IMR-90 (cell line): ENCODE data around the gene ADGRG3. TPM values are rescaled to one million over a fixed set of nuclear protein-coding genes. Genes with fewer than 3 reads are reported as not detected.

Source experiments
- ATAC-seq: fragments of 200-7000 bp; cut with Tn5 transposase; 2 replicates; pipeline ENCODE4 v1.9.1; 2020; ENCODE audit warnings: low read depth, mild to moderate bottlenecking, moderate library complexity
- BruUV-seq: library from RNA; stranded (reverse); fragments of 400-500 nt; replicated peaks from 2 replicates; lab custom pipeline; 2021; lab: Mats Ljungman, UMichigan
- CTCF ChIA-PET: fragments of 300-600 bp; formaldehyde crosslinking; extraction: SDS; loops from one replicate; lab custom pipeline; 2021; ENCODE audit warnings: antibody characterized with exemption; lab: Yijun Ruan, JAX
- POLR2A ChIA-PET: fragments of 300-600 bp; sonication (Branson Sonifier 250); formaldehyde crosslinking; loops from one replicate; lab custom pipeline; 2022; ENCODE audit warnings: antibody characterized with exemption; ENCODE audit not compliant: unreplicated experiment; lab: Charles Lee
- DNase-seq: peaks from one replicate; pipeline ENCODE4 v3.0.0; 2013
- H2AFZ ChIP-seq: replicated peaks from 2 replicates; pipeline ENCODE3; 2013; ENCODE audit warnings: low read length, mild to moderate bottlenecking; ENCODE audit not compliant: poor library complexity
- H2AK5ac ChIP-seq: 2 replicates; pipeline ENCODE4 v1.6.1; 2013; ENCODE audit warnings: low read depth, low read length, inconsistent platforms
- H2AK9ac ChIP-seq: replicated peaks from 2 replicates; pipeline ENCODE3; 2013; ENCODE audit warnings: mild to moderate bottlenecking, low read depth, low read length, moderate library complexity; ENCODE audit not compliant: poor library complexity
- H2BK120ac ChIP-seq: 2 replicates; pipeline ENCODE4 v1.6.1; 2013; ENCODE audit warnings: low read depth, low read length, inconsistent platforms
- H2BK15ac ChIP-seq: 3 replicates; pipeline ENCODE4 v1.6.1; 2013; ENCODE audit warnings: low read depth, low read length, inconsistent platforms
- H2BK20ac ChIP-seq: 2 replicates; pipeline ENCODE4 v1.6.1; 2013; ENCODE audit warnings: low read depth, mild to moderate bottlenecking, inconsistent platforms, low read length, moderate library complexity
- H2BK5ac ChIP-seq: 2 replicates; pipeline ENCODE4 v1.6.1; 2013; ENCODE audit warnings: mild to moderate bottlenecking, low read depth, low read length, inconsistent platforms; ENCODE audit not compliant: poor library complexity, severe bottlenecking
- H3K14ac ChIP-seq: replicated peaks from 2 replicates; pipeline ENCODE4 v1.6.1; 2013; ENCODE audit warnings: low read depth, low read length, inconsistent platforms
- H3K18ac ChIP-seq: 2 replicates; pipeline ENCODE4 v1.6.1; 2013; ENCODE audit warnings: low read depth, low read length, control low read depth
- H3K23ac ChIP-seq: 2 replicates; pipeline ENCODE4 v1.6.1; 2013; ENCODE audit warnings: low read depth, low read length, inconsistent platforms
- H3K27ac ChIP-seq: 2 replicates; pipeline ENCODE4 v1.5.1; 2013; ENCODE audit warnings: mild to moderate bottlenecking, control low read depth, low read length; ENCODE audit not compliant: insufficient read depth
- H3K27me3 ChIP-seq: 2 replicates; pipeline ENCODE4 v1.6.1; 2013; ENCODE audit warnings: low read length; ENCODE audit not compliant: control insufficient read depth, insufficient read depth
- H3K36me3 ChIP-seq: 2 replicates; pipeline ENCODE4 v1.6.1; 2013; ENCODE audit warnings: low read length, mixed read lengths; ENCODE audit not compliant: control insufficient read depth, insufficient read depth
- H3K4ac ChIP-seq: 2 replicates; pipeline ENCODE4 v1.6.1; 2013; ENCODE audit warnings: low read depth, low read length, inconsistent platforms
- H3K4me1 ChIP-seq: 2 replicates; pipeline ENCODE4 v1.6.1; 2013; ENCODE audit warnings: low read length, mixed read lengths; ENCODE audit not compliant: control insufficient read depth, insufficient read depth
- H3K4me2 ChIP-seq: 2 replicates; pipeline ENCODE4 v1.6.1; 2013; ENCODE audit warnings: low read depth, mild to moderate bottlenecking, control low read depth, low read length, moderate library complexity
- H3K4me3 ChIP-seq: 2 replicates; pipeline ENCODE4 v1.5.1; 2013; ENCODE audit warnings: low read depth, mild to moderate bottlenecking, control low read depth, low read length, moderate library complexity; ENCODE audit not compliant: insufficient read depth
- H3K56ac ChIP-seq: 2 replicates; pipeline ENCODE4 v1.6.1; 2013; ENCODE audit warnings: low read length, inconsistent platforms; ENCODE audit not compliant: insufficient read depth; ENCODE audit errors: extremely low read depth
- H3K79me1 ChIP-seq, 2 experiments: 2 replicates each; pipeline ENCODE4 v1.6.1; 2013; ENCODE audit warnings: low read length in 2 of 2, inconsistent platforms in 1 of 2, low read depth in 1 of 2
- H3K9ac ChIP-seq: 2 replicates; pipeline ENCODE4 v1.6.1; 2013; ENCODE audit warnings: low read depth, low read length, control low read depth
- H3K9me1 ChIP-seq: 2 replicates; pipeline ENCODE4 v1.6.1; 2013; ENCODE audit warnings: low read length, inconsistent platforms; ENCODE audit not compliant: insufficient read depth
- H3K9me3 ChIP-seq: 2 replicates; pipeline ENCODE4 v1.6.1; 2013; ENCODE audit warnings: low read length; ENCODE audit not compliant: control insufficient read depth, insufficient read depth
- H4K20me1 ChIP-seq: 2 replicates; pipeline ENCODE4 v1.6.1; 2013; ENCODE audit warnings: low read length, inconsistent platforms; ENCODE audit not compliant: insufficient read depth
- H4K5ac ChIP-seq: 2 replicates; pipeline ENCODE4 v1.6.1; 2013; ENCODE audit warnings: mild to moderate bottlenecking, low read depth, low read length, control low read depth
- H4K8ac ChIP-seq, 2 experiments: 2 replicates each; pipeline ENCODE4 v1.6.1; 2013; ENCODE audit warnings: low read depth in 2 of 2, low read length in 2 of 2, control low read depth in 1 of 2, inconsistent platforms in 1 of 2
- H4K91ac ChIP-seq: 2 replicates; pipeline ENCODE4 v1.6.1; 2013; ENCODE audit warnings: low read depth, low read length, inconsistent platforms; ENCODE audit not compliant: insufficient read depth
- CEBPB ChIP-seq: IDR thresholded peaks from 2 replicates; pipeline ENCODE4 v1.6.1; 2012; ENCODE audit warnings: low read depth, low read length, improper control_type of control experiment
- MAFK ChIP-seq: IDR thresholded peaks from 2 replicates; pipeline ENCODE4 v1.6.1; 2012; ENCODE audit warnings: low read depth, low read length, improper control_type of control experiment
- RCOR1 ChIP-seq: IDR thresholded peaks from 2 replicates; pipeline ENCODE4 v1.6.1; 2012; ENCODE audit warnings: mild to moderate bottlenecking, low read length, improper control_type of control experiment; ENCODE audit not compliant: insufficient replicate concordance
- SMC3 ChIP-seq: fragments of 150-350 bp; IDR thresholded peaks from 2 replicates; pipeline ENCODE4 v1.6.1; 2016; ENCODE audit warnings: low read depth, mild to moderate bottlenecking, antibody characterized with exemption, low read length, moderate library complexity
- WGBS, 2 experiments: methylation state at CpG; one replicate each; pipeline versions ENCODE4 v1.1.5 to v1.1.7; 2013; ENCODE audit warnings: missing lambda C conversion rate in 2 of 2; ENCODE audit not compliant: insufficient read length in 1 of 2; ENCODE audit errors: extremely low coverage in 2 of 2; 5-methylcytosine and 5-hydroxymethylcytosine counted together
- dilution Hi-C: fragments of 300-500 bp; cut with HindIII; formaldehyde crosslinking; loops from one replicate; pipeline ENCODE4 v1.14.3; 2018; ENCODE audit warnings: low sequenced_read_pairs; ENCODE audit not compliant: unreplicated experiment
- in situ Hi-C: fragments of 300-500 bp; cut with MboI; formaldehyde crosslinking; loops from 3 replicates; pipeline ENCODE4 v1.14.3; 2019; ENCODE audit warnings: low sequenced_read_pairs, inconsistent platforms, mixed read lengths
- intact Hi-C: fragments of 100-400 bp; cut with micrococcal nuclease; formaldehyde crosslinking; loops from 2 replicates; pipeline ENCODE4 v1.10.0; 2022
- polyA plus RNA-seq, 3 experiments: library from polyadenylated mRNA; depleted of rRNA; stranded (reverse); fragments of >200 nt; gene quantifications; 2 replicates each; pipeline ENCODE4 v1.2.3, GENCODE V29; 2012; ENCODE audit warnings: low replicate concordance in 1 of 3
- total RNA-seq: library from RNA; depleted of rRNA; stranded (reverse); fragments of >200 nt; gene quantifications from 2 replicates; pipeline ENCODE4 v1.2.3, GENCODE V29; 2012
- TF ChIP-seq, protein P1 (sequence below): conservative IDR thresholded peaks from 2 replicates; pipeline ENCODE4 v1.5.1; 2012; ENCODE audit warnings: mild to moderate bottlenecking, low read depth, low read length, improper control_type of control experiment
- TF ChIP-seq, protein P2 (sequence below): fragments of 150-350 bp; IDR thresholded peaks from 2 replicates; pipeline ENCODE4 v1.6.1; 2016; ENCODE audit warnings: low read depth, mild to moderate bottlenecking, low read length, moderate library complexity, borderline replicate concordance

ADGRG3 gene
- total and polyA plus RNA-seq, 2 of the 4 experiments (the other 2 are of a cell fraction): not detected

DNA sequence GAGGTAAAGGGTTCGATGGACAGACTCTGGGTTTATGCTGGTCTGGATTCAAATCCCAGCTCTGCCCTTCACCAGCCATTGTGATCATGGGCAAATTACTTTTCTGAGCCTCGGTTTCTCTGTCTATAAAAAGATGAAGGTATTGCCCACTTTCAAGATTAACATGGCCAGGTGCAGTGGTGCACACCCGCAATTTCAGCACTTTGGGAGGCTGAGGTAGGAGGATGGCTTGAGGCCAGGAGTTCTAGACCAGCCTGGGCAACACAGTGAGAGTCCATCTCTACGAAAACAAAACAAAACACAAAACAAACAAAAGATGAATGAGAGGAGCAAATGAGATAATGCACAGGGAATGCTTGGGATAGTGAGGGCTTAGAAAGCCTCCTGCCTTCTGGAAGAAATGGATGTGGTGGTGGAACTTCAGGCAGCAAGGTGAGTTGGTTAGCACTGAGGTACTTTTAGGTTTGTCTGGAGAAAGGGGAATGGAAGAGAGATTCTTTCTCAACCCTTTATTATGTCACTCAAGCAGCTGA, 8.5 kb downstream of the ADGRG3 start:
- H3K9me1 ChIP-seq: no peaks in the 10 kb centered on the region; the same call in 1 of the 2 replicates
- no peak overlapping the region for H4K8ac ChIP-seq
- H3K9me3 ChIP-seq: no peaks in the 10 kb centered on the region
- no peaks in the 10 kb centered on the region for H4K20me1 ChIP-seq
- H3K23ac ChIP-seq: no peak overlapping the region
- H3K4me1 ChIP-seq: no peaks in the 10 kb centered on the region
- H2AFZ ChIP-seq: no peak overlapping the region
- intact Hi-C loops (no loop called here), dilution Hi-C loops (no loop called here), in situ Hi-C loops (no loop called here)
- no peak overlapping the region for H4K91ac ChIP-seq
- H3K27ac ChIP-seq: no peak overlapping the region
- no peak overlapping the region for H2BK15ac ChIP-seq
- no peak overlapping the region for H3K9ac ChIP-seq
- CTCF ChIA-PET: no interaction called here
- no peak for ATAC-seq
- no peak overlapping the region for H2BK120ac ChIP-seq
- no peak overlapping the region for H2BK20ac ChIP-seq
- no CpG with 5 or more reads among the region's 4 CpGs for WGBS, 2 experiments
- no TSS peak for BruUV-seq
- H3K56ac ChIP-seq: no peak overlapping the region
- H2BK5ac ChIP-seq: no peak overlapping the region
- no peak for DNase-seq
- no peak overlapping the region for H4K5ac ChIP-seq
- H3K18ac ChIP-seq: no peak overlapping the region
- no peak overlapping the region for H3K4me3 ChIP-seq
- H3K79me1 ChIP-seq: no peaks in the 10 kb centered on the region
- peaks cover 72% of the 10 kb centered on the region for H3K27me3 ChIP-seq
- TF ChIP-seq RCOR1 (no peak), MAFK (no peak), CEBPB (no peak), SMC3 (no peak)
- TF ChIP-seq, protein P1, sequence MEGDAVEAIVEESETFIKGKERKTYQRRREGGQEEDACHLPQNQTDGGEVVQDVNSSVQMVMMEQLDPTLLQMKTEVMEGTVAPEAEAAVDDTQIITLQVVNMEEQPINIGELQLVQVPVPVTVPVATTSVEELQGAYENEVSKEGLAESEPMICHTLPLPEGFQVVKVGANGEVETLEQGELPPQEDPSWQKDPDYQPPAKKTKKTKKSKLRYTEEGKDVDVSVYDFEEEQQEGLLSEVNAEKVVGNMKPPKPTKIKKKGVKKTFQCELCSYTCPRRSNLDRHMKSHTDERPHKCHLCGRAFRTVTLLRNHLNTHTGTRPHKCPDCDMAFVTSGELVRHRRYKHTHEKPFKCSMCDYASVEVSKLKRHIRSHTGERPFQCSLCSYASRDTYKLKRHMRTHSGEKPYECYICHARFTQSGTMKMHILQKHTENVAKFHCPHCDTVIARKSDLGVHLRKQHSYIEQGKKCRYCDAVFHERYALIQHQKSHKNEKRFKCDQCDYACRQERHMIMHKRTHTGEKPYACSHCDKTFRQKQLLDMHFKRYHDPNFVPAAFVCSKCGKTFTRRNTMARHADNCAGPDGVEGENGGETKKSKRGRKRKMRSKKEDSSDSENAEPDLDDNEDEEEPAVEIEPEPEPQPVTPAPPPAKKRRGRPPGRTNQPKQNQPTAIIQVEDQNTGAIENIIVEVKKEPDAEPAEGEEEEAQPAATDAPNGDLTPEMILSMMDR: no peak
- TF ChIP-seq, protein P2, sequence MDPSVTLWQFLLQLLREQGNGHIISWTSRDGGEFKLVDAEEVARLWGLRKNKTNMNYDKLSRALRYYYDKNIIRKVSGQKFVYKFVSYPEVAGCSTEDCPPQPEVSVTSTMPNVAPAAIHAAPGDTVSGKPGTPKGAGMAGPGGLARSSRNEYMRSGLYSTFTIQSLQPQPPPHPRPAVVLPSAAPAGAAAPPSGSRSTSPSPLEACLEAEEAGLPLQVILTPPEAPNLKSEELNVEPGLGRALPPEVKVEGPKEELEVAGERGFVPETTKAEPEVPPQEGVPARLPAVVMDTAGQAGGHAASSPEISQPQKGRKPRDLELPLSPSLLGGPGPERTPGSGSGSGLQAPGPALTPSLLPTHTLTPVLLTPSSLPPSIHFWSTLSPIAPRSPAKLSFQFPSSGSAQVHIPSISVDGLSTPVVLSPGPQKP: no peak
- POLR2A ChIA-PET: no interaction called here
- no peak overlapping the region for H3K14ac ChIP-seq
- no peak overlapping the region for H3K4ac ChIP-seq
- no peaks in the 10 kb centered on the region for H3K36me3 ChIP-seq
- H3K4me2 ChIP-seq: no peak overlapping the region
- H2AK9ac ChIP-seq: no peak overlapping the region
- H2AK5ac ChIP-seq: no peak overlapping the region
